Astrocyte (in vitro differentiated cells and primary cell): ENCODE measurements around the gene ANKS6. TPM values are rescaled to one million over a fixed set of nuclear protein-coding genes. Genes with fewer than 3 reads are reported as not detected.
A peak's percentile ranks its signal among the peaks of the same experiment; 100 is the strongest.

Experiments
- DNase-seq: peaks from one replicate; pipeline ENCODE4 v3.0.0-alpha.2; 2010; ENCODE audit warnings: low read depth
- FAIRE-seq: peaks from 2 replicates; lab custom pipeline; 2011; peaks lifted over from hg19 to GRCh38; lab: Jason Lieb, UNC
- H2AFZ ChIP-seq: 2 replicates; pipeline ENCODE4 v1.6.0; 2012; ENCODE audit warnings: low read depth, low read length, inconsistent platforms
- H3K27ac ChIP-seq: 2 replicates; pipeline ENCODE4 v1.5.1; 2011; ENCODE audit warnings: low read depth, low read length, inconsistent platforms
- H3K27me3 ChIP-seq: 2 replicates; pipeline ENCODE4 v1.6.0; 2011; ENCODE audit warnings: low read length, inconsistent platforms; ENCODE audit not compliant: insufficient read depth
- H3K36me3 ChIP-seq: 2 replicates; pipeline ENCODE4 v1.5.1; 2011; ENCODE audit warnings: low read length, inconsistent platforms; ENCODE audit not compliant: insufficient read depth
- H3K4me1 ChIP-seq: 2 replicates; pipeline ENCODE4 v1.5.1; 2011; ENCODE audit warnings: low read length, inconsistent platforms; ENCODE audit not compliant: insufficient read depth
- H3K4me2 ChIP-seq: 2 replicates; pipeline ENCODE4 v1.6.0; 2012; ENCODE audit warnings: low read length, inconsistent platforms
- H3K4me3 ChIP-seq: 2 replicates; pipeline ENCODE4 v1.5.1; 2011; ENCODE audit warnings: low read depth, mild to moderate bottlenecking, low read length, inconsistent platforms; ENCODE audit not compliant: insufficient read depth
- H3K79me2 ChIP-seq: 2 replicates; pipeline ENCODE4 v1.6.0; 2012; ENCODE audit warnings: mild to moderate bottlenecking, low read length, inconsistent platforms; ENCODE audit not compliant: insufficient read depth
- H3K9ac ChIP-seq: 2 replicates; pipeline ENCODE4 v1.6.0; 2012; ENCODE audit warnings: mild to moderate bottlenecking, low read length, inconsistent platforms
- H3K9me3 ChIP-seq: 2 replicates; pipeline ENCODE4 v1.5.1; 2012; ENCODE audit warnings: low read depth, mild to moderate bottlenecking, low read length, inconsistent platforms; ENCODE audit not compliant: insufficient read depth
- H4K20me1 ChIP-seq: 2 replicates; pipeline ENCODE4 v1.6.0; 2012; ENCODE audit warnings: low read length, inconsistent platforms; ENCODE audit not compliant: insufficient read depth
- H3K27ac Mint-ChIP-seq: one replicate; pipeline ENCODE4 v1.8.0; 2021; ENCODE audit warnings: mild to moderate bottlenecking, mixed read lengths; ENCODE audit not compliant: unreplicated experiment
- H3K27me3 Mint-ChIP-seq: one replicate; pipeline ENCODE4 v1.8.0; 2021; ENCODE audit warnings: low read depth, mixed read lengths; ENCODE audit not compliant: unreplicated experiment
- H3K36me3 Mint-ChIP-seq: one replicate; pipeline ENCODE4 v1.8.0; 2021; ENCODE audit warnings: low read depth, mixed read lengths; ENCODE audit not compliant: unreplicated experiment
- H3K4me1 Mint-ChIP-seq: one replicate; pipeline ENCODE4 v1.8.0; 2021; ENCODE audit warnings: low read depth, mixed read lengths; ENCODE audit not compliant: unreplicated experiment
- H3K4me3 Mint-ChIP-seq: one replicate; pipeline ENCODE4 v1.8.0; 2021; ENCODE audit warnings: mild to moderate bottlenecking, moderate library complexity, mixed read lengths; ENCODE audit not compliant: unreplicated experiment
- H3K9me3 Mint-ChIP-seq: one replicate; pipeline ENCODE4 v1.8.0; 2021; ENCODE audit warnings: mild to moderate bottlenecking, mixed read lengths; ENCODE audit not compliant: unreplicated experiment
- EZH2 ChIP-seq: IDR thresholded peaks from 2 replicates; pipeline ENCODE4 v1.6.1; 2012; ENCODE audit warnings: mild to moderate bottlenecking, low read length, inconsistent platforms; ENCODE audit not compliant: insufficient read depth
- total RNA-seq: library from RNA; stranded (reverse); gene quantifications from 2 replicates; pipeline ENCODE4 v1.2.1, GENCODE V29; 2021
- TF ChIP-seq, protein P1 (sequence below): IDR thresholded peaks from 2 replicates; pipeline ENCODE4 v1.5.1; 2011; ENCODE audit warnings: low read depth, mild to moderate bottlenecking, inconsistent platforms, low read length, moderate library complexity; ENCODE audit not compliant: insufficient read depth

ANKS6 gene
- total RNA-seq, 1 donor from 2014 or later = 16.7 TPM

DNA sequence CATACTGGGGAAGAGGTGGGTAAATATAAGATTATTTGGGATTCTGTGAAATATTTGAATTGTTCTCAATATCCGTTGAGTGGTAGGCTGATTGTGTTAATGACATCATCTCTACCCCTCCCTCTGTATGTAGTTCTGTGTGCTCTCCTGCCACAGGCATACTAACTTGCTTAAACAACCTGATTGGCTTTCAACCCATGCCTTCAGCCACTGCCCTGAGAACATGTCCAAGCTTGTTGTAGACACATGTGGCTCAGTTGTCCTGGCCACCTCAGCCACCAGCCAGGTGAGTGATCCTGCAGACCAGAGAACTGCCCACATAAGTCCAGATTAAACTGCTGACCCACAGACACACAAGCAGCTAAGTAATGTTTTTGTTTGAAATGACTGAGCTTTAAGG is 31.1 kb downstream of the ANKS6 start:
- Histone ChIP-seq H3K27me3 (no peaks in the 10 kb centered on the region), H3K4me2 (no peak overlapping the region), H3K4me1 (no peaks in the 10 kb centered on the region), H3K9ac (no peak overlapping the region), H3K9me3 (no peaks in the 10 kb centered on the region), H3K36me3 (no peaks in the 10 kb centered on the region), H4K20me1 (no peaks in the 10 kb centered on the region), H2AFZ (no peak overlapping the region), H3K79me2 (no peaks in the 10 kb centered on the region), H3K4me3 (no peak overlapping the region), H3K27ac (no peak overlapping the region)
- H3K27ac Mint-ChIP-seq = no peak overlapping the region
- H3K36me3 Mint-ChIP-seq = peaks cover 22% of the 10 kb centered on the region
- no peak overlapping the region for H3K4me3 Mint-ChIP-seq
- no peak for FAIRE-seq
- no peaks in the 10 kb centered on the region for H3K27me3 Mint-ChIP-seq
- H3K9me3 Mint-ChIP-seq = peaks cover 5% of the 10 kb centered on the region
- no peaks in the 10 kb centered on the region for H3K4me1 Mint-ChIP-seq
- TF ChIP-seq EZH2 = no peak
- TF ChIP-seq, protein P1, sequence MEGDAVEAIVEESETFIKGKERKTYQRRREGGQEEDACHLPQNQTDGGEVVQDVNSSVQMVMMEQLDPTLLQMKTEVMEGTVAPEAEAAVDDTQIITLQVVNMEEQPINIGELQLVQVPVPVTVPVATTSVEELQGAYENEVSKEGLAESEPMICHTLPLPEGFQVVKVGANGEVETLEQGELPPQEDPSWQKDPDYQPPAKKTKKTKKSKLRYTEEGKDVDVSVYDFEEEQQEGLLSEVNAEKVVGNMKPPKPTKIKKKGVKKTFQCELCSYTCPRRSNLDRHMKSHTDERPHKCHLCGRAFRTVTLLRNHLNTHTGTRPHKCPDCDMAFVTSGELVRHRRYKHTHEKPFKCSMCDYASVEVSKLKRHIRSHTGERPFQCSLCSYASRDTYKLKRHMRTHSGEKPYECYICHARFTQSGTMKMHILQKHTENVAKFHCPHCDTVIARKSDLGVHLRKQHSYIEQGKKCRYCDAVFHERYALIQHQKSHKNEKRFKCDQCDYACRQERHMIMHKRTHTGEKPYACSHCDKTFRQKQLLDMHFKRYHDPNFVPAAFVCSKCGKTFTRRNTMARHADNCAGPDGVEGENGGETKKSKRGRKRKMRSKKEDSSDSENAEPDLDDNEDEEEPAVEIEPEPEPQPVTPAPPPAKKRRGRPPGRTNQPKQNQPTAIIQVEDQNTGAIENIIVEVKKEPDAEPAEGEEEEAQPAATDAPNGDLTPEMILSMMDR = no peak
- DNase-seq = no peak

GRCh38 chr9:98763986-98764745 is 32.2 kb downstream of the ANKS6 start:
- DNase-seq (peak; percentile 3), FAIRE-seq (no peak)
- H3K36me3 Mint-ChIP-seq = peaks cover 17% of the 10 kb centered on the region

More at GRCh38 chr9:98763986-98764745, 32.2 kb downstream of the ANKS6 start:
- H3K27me3 ChIP-seq = no peaks in the 10 kb centered on the region
- H3K4me2 ChIP-seq = no peak overlapping the region
- TF ChIP-seq, protein P1 = no peak
- TF ChIP-seq EZH2 = no peak
- Mint-ChIP-seq H3K9me3 (peaks cover 6% of the 10 kb centered on the region), H3K4me3 (no peak overlapping the region), H3K27me3 (no peaks in the 10 kb centered on the region), H3K4me1 (no peaks in the 10 kb centered on the region), H3K27ac (no peak overlapping the region)
- no peak overlapping the region for H3K9ac ChIP-seq
- H4K20me1 ChIP-seq = no peaks in the 10 kb centered on the region
- no peak overlapping the region for H3K27ac ChIP-seq
- no peak overlapping the region for H2AFZ ChIP-seq
- no peaks in the 10 kb centered on the region for H3K36me3 ChIP-seq
- no peaks in the 10 kb centered on the region for H3K79me2 ChIP-seq
- no peak overlapping the region for H3K4me3 ChIP-seq
- H3K4me1 ChIP-seq = no peaks in the 10 kb centered on the region
- H3K9me3 ChIP-seq = no peaks in the 10 kb centered on the region
